NB4 (cell line): ENCODE results near the gene FRS2.

ENCODE experiments used
- CTCF ChIP-seq: IDR thresholded peaks from one replicate; pipeline ENCODE4 v1.5.1; 2012; ENCODE audit warnings: low read depth, low read length
- MYC ChIP-seq: IDR thresholded peaks from 2 replicates; pipeline ENCODE4 v1.6.1; 2011; ENCODE audit warnings: low read depth, low read length

DNA sequence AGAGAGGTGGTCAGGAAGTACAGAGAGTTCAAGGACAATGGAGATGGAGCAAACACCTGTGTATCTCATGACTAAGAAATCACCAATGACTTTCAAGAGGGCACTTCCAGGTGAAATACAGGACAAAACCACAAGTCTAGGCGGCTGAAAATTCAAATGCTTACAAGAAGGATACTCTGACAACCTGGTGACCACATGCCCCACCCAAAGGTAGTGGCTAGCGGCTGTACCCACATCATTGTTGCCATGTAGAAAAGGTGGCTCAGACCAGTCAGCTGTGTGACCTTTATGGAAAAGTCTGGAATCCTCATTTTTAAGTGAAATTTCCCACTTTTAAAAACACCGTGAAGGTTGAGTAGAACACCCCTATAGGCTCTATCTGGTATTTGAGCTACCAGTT lies 48.6 kb upstream of the FRS2 start:
- TF ChIP-seq CTCF: no peak
- TF ChIP-seq MYC: no peak
